Stimulated activated CD8-positive, alpha-beta memory T cell treated with anti-CD3 and anti-CD28 coated beads, Interleukin-4, amount 100 ng/mL, for 48 hours (primary cell): ENCODE data around the gene MYBPC1.
A peak's percentile ranks its signal among the peaks of the same experiment; 100 is the strongest.
"Not testable (repeated sequence)": the region's sequence is repeated elsewhere in the genome, so short reads cannot be mapped to it uniquely, and the experiment has no call there.

ENCODE experiments used
- DNase-seq: peaks from one replicate; pipeline ENCODE4 v3.0.0-alpha.2; 2020

MYBPC1 gene

DNA sequence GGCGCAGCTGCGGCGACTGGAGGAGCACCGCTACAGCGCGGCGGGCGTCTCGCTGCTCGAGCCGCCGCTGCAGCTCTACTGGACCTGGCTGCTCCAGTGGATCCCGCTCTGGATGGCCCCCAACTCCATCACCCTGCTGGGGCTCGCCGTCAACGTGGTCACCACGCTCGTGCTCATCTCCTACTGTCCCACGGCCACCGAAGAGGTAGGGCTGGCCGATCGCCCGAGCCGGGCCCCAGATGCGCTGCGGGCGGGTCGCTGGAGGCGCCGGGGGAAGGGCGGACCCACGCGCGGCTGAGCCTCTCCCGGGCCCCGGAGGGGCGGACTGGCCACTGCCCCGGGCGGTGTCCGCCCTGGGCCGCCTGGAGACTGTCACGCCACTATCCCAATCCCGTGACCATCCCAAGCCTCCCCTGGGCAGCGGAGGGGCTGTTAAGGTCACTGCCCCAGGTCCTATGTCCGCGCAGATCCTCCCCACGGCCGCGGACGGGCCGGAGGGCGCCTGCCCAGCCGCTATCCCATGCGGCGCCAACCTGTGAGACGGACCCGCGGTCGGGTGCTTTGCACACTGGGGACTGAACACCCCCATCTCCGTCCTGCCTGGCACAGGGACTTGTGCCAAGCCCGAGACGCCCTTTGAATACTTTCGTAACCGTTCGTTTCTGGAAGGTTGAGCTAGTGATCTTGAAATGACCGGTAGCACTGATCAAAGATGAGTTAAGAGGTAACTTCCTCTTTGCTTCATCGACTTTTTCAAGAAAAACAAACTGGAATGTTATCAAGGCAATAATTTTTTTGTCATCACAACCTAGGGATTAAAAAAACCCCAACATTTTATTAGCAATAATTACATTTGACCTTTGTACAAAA is 103.4 kb downstream of the MYBPC1 start:
- DNase-seq, result peak; percentile 37

DNA sequence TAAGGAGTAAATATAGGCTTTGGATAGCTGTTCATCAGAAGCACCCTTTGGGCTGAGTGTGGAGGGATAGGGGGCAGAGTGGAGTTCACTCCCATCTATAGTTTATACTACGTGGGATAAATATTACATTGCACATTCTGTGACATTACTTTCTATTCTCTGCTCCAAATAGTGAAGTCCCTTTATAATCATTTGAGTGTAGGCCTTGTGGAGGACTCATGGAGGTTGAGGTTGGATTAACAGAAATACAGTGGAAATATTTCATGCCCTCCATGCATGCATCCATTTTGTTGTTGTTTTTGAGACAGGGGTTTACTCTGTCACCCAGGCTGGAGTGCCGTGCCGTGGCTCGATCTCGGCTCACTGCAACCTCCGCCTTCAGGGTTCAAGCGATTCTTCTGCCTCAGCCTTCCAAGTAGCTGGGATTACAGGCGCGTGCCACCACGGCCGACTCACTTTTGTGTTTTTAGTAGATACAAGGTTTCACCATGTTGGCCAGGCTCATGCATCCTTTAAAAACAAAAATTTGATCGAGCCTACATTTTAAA is 104.1 kb downstream of the MYBPC1 start:
- peak; percentile 38 for DNase-seq

DNA sequence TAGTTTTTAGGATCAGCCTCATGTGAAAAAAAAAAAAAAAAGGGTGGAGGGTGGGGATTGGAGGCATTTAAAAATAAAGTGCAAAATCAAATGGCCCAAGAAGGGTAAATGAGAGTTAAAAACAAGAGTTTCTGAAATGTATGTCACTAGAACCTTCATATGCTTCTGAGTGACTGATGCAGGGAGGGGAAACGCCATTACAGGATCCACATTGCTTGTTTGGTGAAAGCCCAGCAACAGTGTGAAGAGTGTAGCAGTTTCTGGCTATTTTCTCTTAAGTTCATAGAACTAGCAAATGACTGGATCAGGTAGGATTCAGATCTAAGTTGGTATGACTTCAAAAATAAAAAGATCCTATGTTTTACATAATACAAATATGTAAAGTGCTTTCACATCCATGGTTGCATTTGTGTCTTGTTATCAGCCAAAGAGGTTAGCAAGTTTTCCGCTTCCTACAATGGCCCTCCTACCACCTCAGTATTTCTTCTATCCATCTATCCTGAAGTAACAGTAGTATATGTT is 105.6 kb downstream of the MYBPC1 start:
- DNase-seq, result no peak

DNA sequence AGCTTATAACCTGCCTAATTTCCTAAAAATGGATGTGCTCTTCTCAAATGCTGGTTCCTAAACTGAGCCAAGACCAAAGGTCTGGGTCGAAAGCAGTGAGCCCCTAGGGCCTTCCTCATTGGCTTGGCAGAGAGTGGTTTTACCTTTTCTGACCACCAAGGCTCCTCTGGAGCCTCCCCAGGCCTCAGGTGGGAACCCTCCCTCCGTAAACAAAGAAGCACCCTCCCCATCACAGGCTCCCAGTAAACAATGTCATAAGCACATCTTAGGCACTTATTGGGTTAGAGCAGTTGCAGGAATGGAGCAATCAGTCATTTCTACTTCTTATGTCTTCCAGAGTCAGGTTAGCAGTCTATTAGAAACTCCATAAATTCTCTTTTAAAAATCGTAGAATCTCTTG is 108.7 kb downstream of the MYBPC1 start:
- DNase-seq, result no peak

DNA sequence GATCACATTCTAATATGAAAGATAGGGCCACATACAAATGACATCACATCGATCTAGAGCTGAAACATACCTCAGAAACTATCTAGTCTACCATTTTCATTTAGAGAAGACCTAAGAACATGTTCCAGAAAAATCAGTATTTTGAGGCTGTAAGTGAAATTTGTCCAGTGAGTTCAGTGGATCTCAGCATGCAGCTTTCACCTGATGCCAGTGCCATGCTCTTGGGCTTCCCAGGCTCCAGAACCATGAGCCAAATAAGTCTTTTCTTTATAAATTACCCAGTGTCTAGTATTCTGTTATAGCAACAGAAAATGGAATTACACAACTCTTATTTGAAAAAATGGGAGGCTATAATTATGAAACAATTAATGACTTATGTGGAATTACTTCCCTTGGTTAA is 111.6 kb downstream of the MYBPC1 start:
- DNase-seq, result no peak

DNA sequence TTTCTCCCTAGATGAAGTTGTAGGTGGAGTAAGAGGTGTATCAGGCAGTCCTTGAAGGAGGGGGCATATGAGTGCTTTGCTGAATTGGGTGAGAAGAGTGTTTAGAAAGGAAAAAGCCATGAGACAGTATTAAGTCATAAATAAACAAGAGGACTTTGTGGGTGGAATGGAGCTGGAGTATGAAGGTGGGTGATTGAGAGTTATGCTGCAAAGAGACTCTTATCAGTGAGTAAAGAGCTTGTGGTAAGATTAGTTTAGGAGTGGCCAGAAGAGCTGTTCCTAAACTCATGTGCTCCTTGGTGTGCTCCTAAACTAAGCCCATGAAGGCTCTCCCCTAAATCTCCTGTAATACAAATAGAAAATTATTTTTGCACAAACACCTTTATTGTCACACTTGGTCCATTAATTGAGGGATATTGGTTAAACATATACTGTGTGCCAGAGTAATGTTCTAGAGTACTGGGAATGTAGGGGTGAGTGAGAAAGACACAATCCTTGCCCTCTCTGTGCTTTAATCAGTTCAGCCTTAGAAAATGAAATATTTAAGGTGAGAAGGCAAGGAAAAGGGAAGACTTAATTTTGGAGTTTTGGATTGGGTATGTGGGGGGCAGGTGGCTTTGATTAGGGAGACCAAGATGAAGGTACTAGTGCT is 112.5 kb downstream of the MYBPC1 start:
- no peak for DNase-seq

DNA sequence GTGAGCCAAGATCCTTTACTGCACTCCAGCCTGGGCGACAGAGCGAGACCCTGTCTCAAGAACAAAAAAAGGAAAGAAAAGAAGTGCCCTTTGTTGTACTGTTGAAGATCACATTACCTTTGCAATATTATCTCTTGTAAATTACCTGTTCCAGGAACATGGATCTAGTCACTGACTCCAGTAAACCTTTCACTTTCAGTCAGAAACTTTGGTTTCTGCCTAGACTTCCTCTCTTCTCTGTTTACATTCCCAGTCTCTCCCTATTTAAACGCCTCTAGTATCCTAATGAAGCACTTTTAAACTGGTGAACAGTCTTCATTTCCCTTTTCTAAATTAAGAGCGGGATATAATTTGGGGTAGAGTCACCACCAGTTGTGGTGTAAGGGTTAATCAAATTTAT is 115.5 kb downstream of the MYBPC1 start:
- no peak for DNase-seq

DNA sequence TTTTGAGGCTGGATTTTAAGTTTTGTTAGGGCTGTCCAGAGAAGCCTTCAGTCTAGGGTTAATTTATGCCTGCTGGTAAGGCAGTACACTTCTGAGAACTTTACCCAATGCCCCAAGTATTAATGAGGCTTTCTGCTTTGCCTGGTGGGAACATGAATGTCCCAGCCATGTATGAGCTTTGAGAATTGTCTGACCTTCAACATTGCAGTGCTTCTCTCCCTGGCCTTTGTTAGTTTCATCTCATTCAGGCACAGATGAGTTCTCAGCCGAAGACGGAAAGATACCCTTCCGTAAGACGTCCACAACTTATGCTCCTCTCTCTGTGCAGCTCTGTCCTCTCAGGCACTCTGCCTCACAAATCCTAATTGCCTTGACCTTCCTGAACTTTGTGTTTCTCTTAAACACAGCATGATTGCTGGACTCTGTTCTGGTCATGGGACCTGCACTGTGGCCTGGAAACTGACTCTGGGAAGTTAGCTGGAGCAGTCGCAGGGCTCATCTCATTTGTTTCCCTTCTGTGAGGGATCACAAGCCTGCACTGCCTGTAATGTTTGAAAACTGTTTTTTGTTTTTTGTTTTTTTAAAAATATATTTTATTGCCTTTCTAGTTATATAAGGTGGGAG is 118.4 kb downstream of the MYBPC1 start:
- no peak for DNase-seq

DNA sequence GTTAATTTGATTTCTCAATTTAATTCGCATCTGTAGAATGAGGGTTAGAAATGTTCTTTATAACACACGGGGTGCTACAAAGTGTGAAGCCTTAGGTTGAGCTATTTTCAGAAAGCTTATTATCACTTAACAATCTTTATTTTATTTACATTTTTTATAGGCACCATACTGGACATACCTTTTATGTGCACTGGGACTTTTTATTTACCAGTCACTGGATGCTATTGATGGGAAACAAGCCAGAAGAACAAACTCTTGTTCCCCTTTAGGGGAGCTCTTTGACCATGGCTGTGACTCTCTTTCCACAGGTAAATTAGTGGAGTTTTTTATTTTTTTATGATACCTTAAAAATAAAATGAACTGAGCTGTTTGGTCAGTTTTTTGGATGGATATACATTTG is 119.2 kb downstream of the MYBPC1 start:
- DNase-seq, result no peak

DNA sequence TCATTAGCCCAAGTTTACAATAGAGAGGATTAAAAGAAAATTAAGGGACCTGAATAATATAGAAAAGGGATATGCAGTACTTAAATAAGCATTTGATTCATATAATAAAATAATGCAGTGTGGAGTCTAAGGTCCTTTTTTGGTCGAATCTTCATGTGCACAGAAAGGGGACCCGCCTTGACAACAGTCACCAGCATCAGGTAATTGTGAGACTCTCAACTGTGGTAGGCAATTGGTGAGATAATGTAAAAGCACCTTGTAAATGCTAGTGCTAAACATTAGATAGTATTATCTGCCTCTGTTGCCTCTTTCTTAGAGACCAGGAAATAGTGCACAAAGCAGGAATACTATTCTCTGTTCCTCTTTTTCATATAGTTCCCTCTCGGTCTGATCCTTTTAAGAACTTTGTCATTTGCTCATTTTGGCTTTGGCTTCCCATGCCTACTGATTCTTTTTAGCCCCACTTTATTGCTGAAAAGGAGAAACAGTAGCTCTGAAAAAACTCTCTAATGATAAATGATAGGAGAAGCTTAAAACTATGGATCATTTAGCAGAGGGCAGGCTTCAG is 120.2 kb downstream of the MYBPC1 start:
- no peak for DNase-seq

DNA sequence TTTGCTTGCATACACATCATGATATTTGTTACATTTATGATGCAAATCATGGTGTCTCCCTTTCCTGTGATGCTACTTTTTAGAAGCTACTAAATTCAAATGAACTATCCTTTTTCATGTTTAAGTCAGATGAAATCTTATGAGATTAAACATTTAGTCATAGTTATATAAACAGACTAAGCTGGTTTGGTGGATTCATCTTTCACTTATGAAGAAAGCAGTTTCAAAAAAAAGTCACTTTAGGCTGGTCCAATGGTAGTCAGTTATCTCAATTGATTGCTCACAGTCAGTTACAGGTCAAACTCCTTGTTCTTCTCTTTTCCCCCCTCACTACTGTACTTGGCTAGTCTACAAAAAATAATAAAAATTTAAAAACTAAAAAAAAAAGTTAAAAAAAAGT is 124.8 kb downstream of the MYBPC1 start:
- DNase-seq, result no peak

DNA sequence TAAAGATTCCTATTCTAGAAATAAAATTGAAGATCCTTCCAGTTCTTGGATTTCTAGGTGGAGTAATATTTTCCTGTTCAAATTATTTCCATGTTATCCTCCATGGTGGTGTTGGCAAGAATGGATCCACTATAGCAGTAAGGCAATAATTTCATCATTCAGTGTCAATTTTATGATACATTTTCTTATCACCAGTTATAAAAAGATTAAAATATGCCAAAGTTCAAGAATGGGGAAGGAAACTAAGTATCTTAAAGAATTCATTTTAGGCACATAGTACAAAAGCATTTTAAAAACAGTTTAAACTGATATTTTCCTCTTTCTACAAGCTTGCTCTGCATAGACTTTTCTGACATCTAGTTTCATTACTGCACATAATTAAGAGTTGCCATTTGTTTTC is 125.3 kb downstream of the MYBPC1 start:
- DNase-seq, result no peak

DNA sequence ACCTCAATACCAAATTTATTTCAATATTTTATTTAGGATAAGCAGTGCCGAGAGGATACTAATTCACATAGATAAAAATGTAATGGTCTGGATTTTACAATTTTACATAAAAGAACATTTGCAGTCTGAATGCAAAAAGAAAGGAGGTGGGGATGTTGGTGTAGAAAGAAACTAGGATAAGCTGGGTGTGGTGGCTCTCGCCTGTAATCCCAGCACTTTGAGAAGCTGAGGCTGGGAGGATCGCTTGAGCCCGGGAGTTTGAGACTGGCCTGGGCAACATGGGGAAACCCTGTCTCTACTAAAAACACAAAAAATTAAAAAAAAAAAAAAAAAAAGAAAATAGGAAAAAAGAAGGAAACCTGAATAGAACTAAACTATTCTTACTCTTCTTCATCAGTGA is 127.6 kb downstream of the MYBPC1 start:
- DNase-seq, result no peak

DNA sequence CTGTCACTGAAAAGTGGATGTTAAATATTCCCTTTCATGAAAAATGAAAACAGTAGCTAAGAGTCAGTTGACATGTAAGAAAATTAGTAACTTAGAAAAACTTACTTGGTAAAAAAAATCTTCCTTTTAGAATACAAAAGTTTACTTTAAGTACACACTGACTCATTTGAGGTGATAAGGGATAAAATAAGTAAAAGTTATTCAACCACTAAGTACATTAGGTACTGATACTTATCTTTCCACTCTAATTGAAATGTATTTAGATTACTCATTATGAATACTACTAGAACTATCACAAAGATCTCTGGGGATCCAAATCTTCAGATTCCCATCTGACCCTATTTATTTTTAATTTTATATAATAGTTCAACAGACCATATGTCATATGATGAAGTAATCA is 132.3 kb downstream of the MYBPC1 start:
- no peak for DNase-seq

DNA sequence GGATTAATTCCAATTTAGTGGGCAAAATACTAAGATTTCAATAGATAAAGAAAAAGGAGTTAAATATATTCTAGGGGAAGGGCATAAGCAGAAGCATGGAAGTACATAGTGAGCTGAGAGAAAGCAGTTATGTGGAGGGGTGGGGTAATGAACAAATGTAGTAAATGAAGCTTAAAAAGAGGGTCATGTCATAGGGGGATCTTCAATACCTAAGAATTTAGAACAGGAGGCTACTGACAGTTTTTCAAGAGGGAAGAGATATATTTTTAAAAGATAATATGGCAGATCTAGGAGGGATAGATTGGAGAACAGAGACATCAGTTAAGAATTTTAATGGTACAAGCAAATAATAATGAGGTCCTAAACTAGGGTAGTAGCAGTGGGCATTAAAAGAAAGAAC is 135.1 kb downstream of the MYBPC1 start:
- no peak for DNase-seq

DNA sequence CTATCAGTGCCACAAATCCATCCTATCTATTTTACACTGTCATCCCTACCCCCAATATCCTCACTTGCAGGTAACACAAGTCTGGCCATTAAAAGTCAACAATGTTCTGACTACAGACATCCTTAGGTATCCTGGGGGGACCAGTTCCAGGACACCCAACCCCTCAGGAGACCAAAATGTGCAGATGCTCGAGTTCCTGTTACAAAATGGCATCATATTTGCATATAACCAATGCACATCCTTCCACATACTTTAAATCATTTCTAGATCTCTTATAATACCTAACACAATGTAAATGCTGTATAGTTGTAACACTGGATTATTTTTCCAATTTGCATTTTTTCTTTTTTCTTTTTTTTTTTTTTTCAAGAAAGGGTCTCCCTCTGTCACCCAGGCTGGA is 137.5 kb downstream of the MYBPC1 start:
- DNase-seq, result no peak

DNA sequence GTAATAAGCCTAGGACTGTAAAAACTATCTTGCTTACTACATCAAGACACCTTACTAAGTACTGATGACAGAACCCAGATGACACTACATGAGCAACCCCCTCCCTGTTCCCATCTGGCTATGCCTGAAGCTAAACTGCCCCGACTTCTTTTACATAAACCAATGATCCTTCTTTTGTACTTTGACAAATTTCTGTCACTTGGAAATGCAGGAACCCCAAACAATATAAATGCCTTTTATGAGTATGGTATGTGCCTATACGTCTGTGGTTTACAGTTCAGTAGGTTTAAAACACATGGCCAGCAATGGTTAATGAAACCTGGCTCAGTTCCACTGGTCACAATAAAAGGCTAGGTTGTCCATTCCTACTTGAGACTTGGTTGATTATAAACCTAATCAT is 138.4 kb downstream of the MYBPC1 start:
- DNase-seq, result no peak

DNA sequence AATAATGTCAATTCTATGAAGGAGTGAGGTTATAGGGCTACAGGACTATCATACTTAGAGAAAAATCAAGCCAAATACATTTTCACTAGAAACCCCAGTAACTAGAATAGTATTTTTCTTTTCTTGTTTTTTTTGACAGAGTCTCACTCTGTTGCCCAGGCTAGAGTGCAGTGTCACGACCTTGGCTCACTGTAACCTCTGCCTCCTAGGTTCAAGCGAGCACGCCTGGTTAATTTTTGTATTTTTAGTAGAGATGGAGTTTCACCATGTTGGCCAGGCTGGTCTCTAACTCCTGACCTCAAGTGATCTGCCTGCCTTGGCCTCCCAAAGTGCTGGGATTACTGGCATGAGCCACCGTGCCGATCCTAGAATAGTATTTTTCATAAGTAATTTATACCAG is 139.7 kb downstream of the MYBPC1 start:
- not testable (repeated sequence) for DNase-seq
